ENCODE measurements around the gene TNNI3K. TPM values are rescaled to one million over a fixed set of nuclear protein-coding genes. Genes with fewer than 3 reads are reported as not detected.

The TNNI3K gene
- total RNA-seq, 1 experiment from 2014 or later: 0.49 TPM

GRCh38 chr1:74592580-74593355 is 357.6 kb downstream of the TNNI3K start:
- intact Hi-C loops (cut with micrococcal nuclease): no loop called here
- TF ChIP-seq EGR1 (IDR thresholded peaks at IDR 0.05; ENCODE audit: low read depth) (no peak), CBX3 (IDR thresholded peaks at IDR 0.05; ENCODE audit: low read depth) (no peak), EZH2phosphoT487 (IDR thresholded peaks at IDR 0.05; ENCODE audit: borderline replicate concordance) (no peak), CTCF (IDR thresholded peaks at IDR 0.05 in 2 of 3, conservative IDR thresholded peaks at IDR 0.05 in 1 of 3; ENCODE audit: borderline replicate concordance in 1 of 3, insufficient read depth in 1 of 3, low read depth in 2 of 3, low read length in 2 of 3) (no peak), POLR2A (IDR thresholded peaks at IDR 0.05; ENCODE audit: borderline replicate concordance, extremely low read depth, insufficient read depth, insufficient read length) (no peak), CEBPB (IDR thresholded peaks at IDR 0.05; ENCODE audit: low read depth) (no peak), MAX (IDR thresholded peaks at IDR 0.05) (no peak), SIN3A (IDR thresholded peaks at IDR 0.05; ENCODE audit: low read depth) (no peak), SP1 (IDR thresholded peaks at IDR 0.05; ENCODE audit: low read depth) (no peak), EZH2 (IDR thresholded peaks at IDR 0.05) (no peak), ZNF274 (IDR thresholded peaks at IDR 0.05; ENCODE audit: low read depth, low read length) (no peak), POLR2AphosphoS5 (IDR thresholded peaks at IDR 0.05; ENCODE audit: low read depth, low read length) (no peak), YY1 (IDR thresholded peaks at IDR 0.05; ENCODE audit: extremely low read depth, insufficient replicate concordance, low read depth, low read length) (no peak), ZFX (IDR thresholded peaks at IDR 0.05) (no peak), SRF (IDR thresholded peaks at IDR 0.05; ENCODE audit: low read depth) (no peak), REST (IDR thresholded peaks at IDR 0.05; ENCODE audit: low read depth) (no peak), ELF1 (IDR thresholded peaks at IDR 0.05; ENCODE audit: borderline replicate concordance, low read depth) (no peak)
- POLR2A ChIA-PET: no interaction called here

More at GRCh38 chr1:74592580-74593355, 357.6 kb downstream of the TNNI3K start:
- H3K4me2 ChIP-seq (ENCODE audit: low read length): no peak overlapping the region
- CTCF ChIA-PET: no interaction called here
- no peak overlapping the region for H3K27ac ChIP-seq (ENCODE audit: low read depth, low read length)
- H3K4me1 ChIP-seq (ENCODE audit: control insufficient read depth in 1 of 2, insufficient read depth in 2 of 2, low read length in 2 of 2): no peaks in the 10 kb centered on the region
- no TSS peak for BruUV-seq (replicated peaks)
- no peaks in the 10 kb centered on the region for H3K79me2 ChIP-seq (ENCODE audit: insufficient read depth, low read length)
- no peaks in the 10 kb centered on the region for H4K20me1 ChIP-seq (ENCODE audit: insufficient read depth)
- H3K4me3 ChIP-seq (replicated peaks in 1 of 2; ENCODE audit: low read depth in 1 of 2, low read length in 2 of 2): no peak overlapping the region
- H3K9me3 ChIP-seq (ENCODE audit: control insufficient read depth in 1 of 2, insufficient read depth in 1 of 2, low read depth in 1 of 2, low read length in 2 of 2): no peaks in the 10 kb centered on the region
- RAD21 ChIA-PET (ENCODE audit: low non-redundant PET in 1 of 2, low total read pairs in 2 of 2, uncharacterized antibody in 2 of 2, unreplicated experiment in 2 of 2): no interaction called here
- DNase-seq (ENCODE audit: low read depth, low spot score) (no peak), ATAC-seq (no peak)
- no peaks in the 10 kb centered on the region for H3K36me3 ChIP-seq (ENCODE audit: control insufficient read depth in 1 of 2, insufficient read depth in 2 of 2, low read length in 2 of 2)
- peaks cover 34% of the 10 kb centered on the region for H3K27me3 ChIP-seq (ENCODE audit: insufficient read depth, low read length)
- no peak overlapping the region for H3K9ac ChIP-seq (ENCODE audit: low read length)
- H2AFZ ChIP-seq (ENCODE audit: low read depth, low read length, poor library complexity, severe bottlenecking): no peak overlapping the region
- no peaks in the 10 kb centered on the region for H3K9me2 ChIP-seq (ENCODE audit: insufficient read depth)
